GM20431 (cell line): ENCODE data around the gene BBS5.
"Not testable (repeated sequence)": the region's sequence is repeated elsewhere in the genome, so short reads cannot be mapped to it uniquely, and the experiment has no call there.

ENCODE experiments used
- in situ Hi-C: fragments of 300-500 bp; cut with MseI, MboI; formaldehyde crosslinking; loops from one replicate; pipeline ENCODE4 v1.15.0; 2020; ENCODE audit warnings: low sequenced_read_pairs; ENCODE audit not compliant: unreplicated experiment

BBS5 gene

GRCh38 chr2:169539460-169539859, 60.2 kb downstream of the BBS5 start:
- in situ Hi-C loops: not testable (repeated sequence)

- in situ Hi-C loops: no loop called here
Observed at GRCh38 chr2:169540146-169540545, 60.9 kb downstream of the BBS5 start.

- in situ Hi-C loops: no loop called here
Observed at GRCh38 chr2:169542433-169542832, 63.1 kb downstream of the BBS5 start.

GRCh38 chr2:169546756-169547155, 67.5 kb downstream of the BBS5 start:
- in situ Hi-C loops: no loop called here
